Adipose tissue (tissue), 3 donors: ENCODE measurements around the gene CCDC122. TPM values are rescaled to one million over a fixed set of nuclear protein-coding genes. Genes with fewer than 3 reads are reported as not detected.

Experiments used
- polyA plus RNA-seq, 3 donors: library from polyadenylated mRNA; stranded (reverse); fragments of 200-250 nt; gene quantifications; one replicate each; pipeline ENCODE4 v1.2.3, GENCODE V29; 2013
- donor health status: healthy with polysubstance abuse.
- donor health status: Bipolar disorder and iron deficiency.
- donor health status: healthy.

CCDC122 gene
- polyA plus RNA-seq, 3 donors: 1.6 to 4.9 (median 2.3) TPM

Other genes with a start within 250 kb of the CCDC122 start
- gene ENOX1, start 92.8 kb downstream of the CCDC122 start, polyA plus RNA-seq: 1 to 10 TPM in 2 of 3 donors, under 1 TPM in 1; 0.71 to 2.4 (median 2.4) TPM
- 1 to 10 TPM; 2.0 to 7.0 (median 4.7) TPM for gene LACC1, start 164 bp upstream of the CCDC122 start, polyA plus RNA-seq